NCI-H2171 (cell line): ENCODE measurements around the gene SLC35F2.
"Not testable (repeated sequence)": the region's sequence is repeated elsewhere in the genome, so short reads cannot be mapped to it uniquely, and the experiment has no call there.

Experiments used
- DNase-seq: peaks from one replicate; lab custom pipeline; 2025; lab: John Stamatoyannopoulos, UW

The SLC35F2 gene, protein sequence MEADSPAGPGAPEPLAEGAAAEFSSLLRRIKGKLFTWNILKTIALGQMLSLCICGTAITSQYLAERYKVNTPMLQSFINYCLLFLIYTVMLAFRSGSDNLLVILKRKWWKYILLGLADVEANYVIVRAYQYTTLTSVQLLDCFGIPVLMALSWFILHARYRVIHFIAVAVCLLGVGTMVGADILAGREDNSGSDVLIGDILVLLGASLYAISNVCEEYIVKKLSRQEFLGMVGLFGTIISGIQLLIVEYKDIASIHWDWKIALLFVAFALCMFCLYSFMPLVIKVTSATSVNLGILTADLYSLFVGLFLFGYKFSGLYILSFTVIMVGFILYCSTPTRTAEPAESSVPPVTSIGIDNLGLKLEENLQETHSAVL

DNA sequence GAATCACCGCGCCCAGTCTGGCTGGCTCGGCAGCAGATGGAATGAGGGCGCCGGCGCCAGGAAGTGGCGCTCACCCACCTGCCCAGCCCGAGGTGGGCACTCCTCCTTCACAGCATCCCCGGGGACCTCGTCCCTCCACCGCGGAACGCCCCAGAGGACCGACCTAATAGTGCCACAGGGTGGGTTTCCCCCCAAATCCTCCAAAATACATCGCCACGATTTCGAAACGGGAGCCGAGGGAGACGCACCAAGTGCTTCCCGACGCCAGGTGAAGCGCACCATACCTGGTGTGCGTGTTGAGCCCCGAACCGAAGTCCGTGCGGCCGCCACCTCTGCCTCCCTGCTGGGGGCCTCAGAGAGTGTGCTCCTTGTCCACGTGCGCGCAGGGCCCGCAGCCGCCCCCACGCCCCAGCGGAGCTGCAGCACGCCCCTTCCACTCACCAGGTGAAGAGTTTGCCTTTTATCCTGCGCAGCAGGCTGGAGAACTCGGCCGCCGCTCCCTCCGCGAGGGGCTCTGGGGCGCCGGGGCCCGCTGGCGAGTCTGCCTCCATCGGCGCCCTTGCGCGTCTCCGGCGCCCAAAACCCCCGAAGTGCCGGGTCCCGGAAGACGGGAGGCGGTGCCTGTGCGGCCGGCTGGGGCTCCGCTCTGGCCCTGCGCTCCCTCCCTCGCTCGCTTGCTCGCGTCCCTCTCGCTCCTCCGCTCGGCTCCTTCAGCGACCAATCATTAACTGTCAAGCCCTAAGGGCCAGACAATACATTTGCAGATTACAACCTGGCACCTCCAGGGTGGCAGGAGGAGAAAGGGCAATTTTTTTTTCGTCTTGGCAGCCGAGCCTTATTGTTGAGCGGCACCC lies at the start of gene SLC35F2:
SLC35F2 (minus strand) TSS at position 571 of the 854 bp plus-strand sequence; CDS start at position 551, 20 bp downstream.
- DNase-seq: peak; percentile 86

- no peak for DNase-seq
Measured at GRCh38 chr11:107908211-107908610, 49.6 kb upstream of the SLC35F2 start.

- DNase-seq: no peak
Measured at GRCh38 chr11:107898270-107898669, 39.7 kb upstream of the SLC35F2 start.

GRCh38 chr11:107882095-107882820 lies 23.7 kb upstream of the SLC35F2 start:
- DNase-seq: no peak

DNA sequence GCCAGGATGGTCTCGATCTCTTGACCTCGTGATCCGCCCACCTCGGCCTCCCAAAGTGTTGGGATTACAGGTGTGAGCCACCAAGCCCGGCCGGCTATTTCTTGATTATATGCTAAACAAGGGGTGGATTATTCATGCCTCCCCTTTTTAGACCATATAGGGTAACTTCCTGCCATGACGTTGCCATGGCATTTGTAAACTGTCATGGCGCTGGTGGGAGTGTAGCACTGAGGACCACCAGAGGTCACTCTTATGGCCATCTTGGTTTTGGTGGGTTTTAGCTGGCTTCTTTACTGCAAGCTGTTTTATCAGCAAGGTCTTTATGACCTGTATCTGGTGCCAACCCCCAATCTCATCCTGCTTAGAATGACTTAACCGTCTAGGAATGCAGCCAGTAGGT lies 22.9 kb upstream of the SLC35F2 start:
- not testable (repeated sequence) for DNase-seq

DNA sequence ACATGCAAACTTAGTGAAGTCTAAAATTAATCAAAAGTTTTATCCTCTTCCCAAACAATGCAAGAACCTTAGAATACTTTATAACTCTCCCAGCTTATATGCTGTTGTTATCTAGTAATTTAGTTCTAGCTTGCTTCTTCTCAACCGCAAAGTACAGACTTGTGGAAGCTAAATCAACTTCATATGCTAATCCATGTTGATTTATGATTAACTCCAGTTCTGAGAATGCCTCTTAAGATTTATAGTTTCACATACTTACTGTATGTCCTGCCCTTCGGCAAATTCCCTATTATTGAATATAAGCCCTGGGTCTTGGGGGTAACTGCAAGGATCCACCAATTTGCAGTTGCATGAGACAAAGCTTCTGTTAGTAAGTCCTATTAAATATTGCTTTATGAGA lies 17.6 kb upstream of the SLC35F2 start:
- DNase-seq: no peak

- DNase-seq: no peak
Measured at GRCh38 chr11:107864591-107864990, 6.0 kb upstream of the SLC35F2 start.

GRCh38 chr11:107860688-107861087 lies 2.1 kb upstream of the SLC35F2 start:
- no peak for DNase-seq

- DNase-seq: not testable (repeated sequence)
Measured at GRCh38 chr11:107860240-107860620, 1.6 kb upstream of the SLC35F2 start.

- peak; percentile 62 for DNase-seq
Measured at GRCh38 chr11:107859459-107860239, 1.1 kb upstream of the SLC35F2 start.

- no peak for DNase-seq
Measured at GRCh38 chr11:107857550-107858216, 904 bp downstream of the SLC35F2 start.

- DNase-seq: no peak
Measured at GRCh38 chr11:107856981-107857517, 1.5 kb downstream of the SLC35F2 start.

DNA sequence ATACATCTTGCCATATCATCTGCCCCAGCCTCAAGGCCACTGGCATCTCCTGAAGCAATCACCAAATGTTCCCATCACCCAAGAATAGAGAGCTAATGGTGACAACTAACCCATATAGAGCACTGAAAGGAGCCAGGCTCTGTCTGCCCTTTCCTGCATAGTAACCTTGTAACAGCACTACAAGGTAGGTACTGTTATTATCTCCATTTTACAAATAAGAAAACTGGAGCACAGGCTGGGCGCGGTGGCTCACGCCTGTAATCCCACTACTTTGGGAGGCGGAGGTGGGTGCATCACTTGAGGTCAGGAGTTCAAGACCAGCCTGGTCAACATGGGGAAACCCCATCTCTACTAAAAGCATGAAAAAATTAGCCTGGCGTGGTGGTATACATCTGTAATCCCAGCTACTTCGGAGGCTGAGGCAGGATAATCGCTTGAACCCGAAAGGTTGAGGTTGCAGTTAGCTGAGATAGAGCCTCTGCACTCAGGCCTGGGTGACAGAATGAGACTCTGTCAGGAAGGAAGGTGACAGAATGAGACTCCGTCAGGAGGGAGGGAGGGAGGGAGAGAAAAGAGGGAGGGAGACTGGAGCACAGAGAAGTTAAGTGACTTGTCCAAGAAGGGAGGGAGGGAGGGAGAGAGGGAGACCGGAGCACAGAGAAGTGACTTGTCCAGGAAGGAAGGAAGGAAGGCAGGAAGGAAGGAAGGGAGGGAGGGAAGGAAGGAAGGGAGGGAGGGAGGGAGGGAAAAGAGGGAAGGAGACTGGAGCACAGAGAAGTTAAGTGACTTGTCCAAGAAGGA lies 2.2 kb downstream of the SLC35F2 start:
- no peak for DNase-seq

DNA sequence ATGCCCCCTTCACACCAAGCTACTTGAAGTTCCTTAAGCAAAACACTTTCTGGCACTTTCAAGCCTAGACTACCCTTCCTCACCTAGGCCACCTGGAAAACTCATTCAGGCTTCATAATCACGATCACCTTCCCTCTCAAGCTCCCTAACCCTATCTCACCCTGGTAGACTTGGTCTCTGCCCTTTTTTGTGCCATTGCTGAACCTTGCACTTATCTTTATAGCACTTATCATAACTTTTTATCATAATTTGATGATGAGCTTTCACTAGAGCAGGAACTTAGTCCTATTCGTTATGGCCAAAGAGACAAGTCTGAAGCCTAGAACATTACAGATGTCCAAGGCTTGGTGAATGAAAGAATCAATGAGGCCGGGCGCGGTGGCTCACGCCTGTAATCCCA lies 5.5 kb downstream of the SLC35F2 start:
- no peak for DNase-seq

DNA sequence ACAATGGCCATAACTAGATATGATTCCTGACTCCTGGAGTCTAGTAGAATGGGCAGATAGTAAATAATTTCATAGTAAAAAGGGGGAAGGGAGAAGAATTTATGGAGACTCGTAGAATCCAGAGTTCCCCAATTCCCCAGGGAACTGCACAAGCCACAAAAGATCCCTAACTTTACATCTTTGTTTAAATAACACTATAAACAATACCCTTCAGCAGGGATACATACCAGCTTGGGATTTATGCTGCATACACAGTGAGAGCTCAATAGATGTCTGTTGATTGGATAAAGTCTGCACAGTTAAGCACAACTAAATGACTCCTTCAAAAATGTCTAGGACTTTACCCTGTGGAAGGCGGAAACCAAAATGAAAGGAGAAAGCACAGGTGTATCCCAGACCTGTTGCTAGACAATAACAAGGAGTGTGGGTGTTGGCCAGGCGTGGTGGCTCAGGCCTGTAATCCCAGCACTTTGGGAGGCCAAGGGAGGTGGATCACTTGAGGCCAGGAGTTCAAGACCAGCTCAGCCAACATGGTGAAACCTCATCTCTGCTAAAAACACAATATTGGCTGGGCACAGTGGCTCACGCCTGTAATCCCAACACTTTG lies 6.8 kb downstream of the SLC35F2 start:
- DNase-seq: no peak

DNA sequence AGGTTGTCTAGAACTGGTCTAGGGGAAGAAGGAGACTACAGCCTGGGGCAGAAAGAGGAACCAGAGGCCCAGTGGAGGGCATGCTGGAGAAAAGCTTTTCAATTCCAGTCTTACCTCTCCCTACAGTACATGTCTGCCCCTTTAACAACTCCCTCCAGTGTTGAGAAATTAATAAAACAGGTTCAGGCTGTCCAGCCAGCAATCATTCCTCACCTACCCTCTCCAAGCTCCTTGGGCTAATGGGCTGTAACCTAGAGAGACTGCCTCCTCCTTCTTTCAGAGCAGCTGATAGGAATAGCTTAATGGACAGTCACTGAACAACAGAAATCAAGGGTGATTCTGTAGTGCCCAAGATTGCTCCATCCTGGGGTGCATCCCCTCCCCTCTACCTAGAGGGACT lies 8.8 kb downstream of the SLC35F2 start:
- no peak for DNase-seq

DNA sequence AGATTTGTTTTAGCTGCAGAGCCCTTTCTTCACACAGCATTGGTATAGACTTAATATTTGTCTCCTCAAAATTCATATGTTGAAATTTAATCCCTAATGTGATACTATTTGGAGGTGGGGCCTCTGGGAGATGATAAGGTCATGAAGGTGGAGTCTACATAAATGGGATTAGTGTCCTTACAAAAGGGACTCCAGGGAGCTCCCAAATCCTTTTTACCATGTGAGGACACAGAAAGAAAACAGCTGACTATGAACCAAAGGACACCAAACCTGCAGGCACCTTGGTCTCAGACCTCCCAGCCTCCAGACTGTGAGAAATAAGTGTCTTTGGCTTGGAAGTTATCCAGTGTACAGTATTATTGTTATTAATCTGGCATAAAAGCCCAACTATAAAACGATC lies 10.2 kb downstream of the SLC35F2 start:
- DNase-seq: no peak

DNA sequence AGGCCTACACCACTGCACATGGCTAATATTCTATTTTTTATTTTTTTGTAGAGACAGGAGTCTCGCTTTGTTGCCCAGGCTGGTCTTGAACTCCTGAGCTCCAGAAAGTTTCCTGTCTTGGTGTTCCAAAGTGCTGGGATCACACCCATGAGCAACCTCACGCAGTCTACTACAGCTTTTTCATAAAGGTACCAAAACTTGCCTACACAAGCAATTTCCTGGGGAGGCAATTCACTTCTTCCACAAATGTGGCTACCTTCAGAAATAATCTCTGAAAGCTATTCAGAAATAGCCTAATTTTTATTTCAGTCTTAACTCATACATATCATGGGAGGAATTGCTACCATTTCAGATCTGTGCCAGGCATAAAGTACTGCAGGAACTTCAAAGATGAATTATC lies 11.4 kb downstream of the SLC35F2 start:
- DNase-seq: no peak

DNA sequence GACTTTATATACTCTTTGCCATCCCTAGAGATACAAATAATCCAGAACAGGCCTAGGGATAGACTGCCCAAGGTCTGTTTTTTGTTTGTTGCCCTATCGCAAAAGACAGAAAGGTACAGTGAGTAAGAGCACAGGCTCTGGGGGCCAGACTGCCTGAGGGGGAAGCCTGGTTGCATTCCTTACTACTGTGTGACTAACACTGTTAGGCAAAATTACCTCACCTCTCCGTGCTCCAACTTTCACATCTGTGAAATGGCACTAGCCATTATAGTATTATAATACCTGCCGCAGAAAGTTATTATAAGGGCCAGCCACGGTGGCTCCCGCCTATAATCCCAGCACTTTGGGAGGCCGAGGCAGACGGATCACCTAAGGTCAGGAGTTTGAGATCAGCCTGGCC lies 14.5 kb downstream of the SLC35F2 start:
- DNase-seq: no peak
